ENCODE data around the gene MAP6. TPM values are rescaled to one million over a fixed set of nuclear protein-coding genes. Genes with fewer than 3 reads are reported as not detected.

MAP6 gene
- 0.23 TPM in 1 of 2 replicates, not detected in the other for total RNA-seq

DNA sequence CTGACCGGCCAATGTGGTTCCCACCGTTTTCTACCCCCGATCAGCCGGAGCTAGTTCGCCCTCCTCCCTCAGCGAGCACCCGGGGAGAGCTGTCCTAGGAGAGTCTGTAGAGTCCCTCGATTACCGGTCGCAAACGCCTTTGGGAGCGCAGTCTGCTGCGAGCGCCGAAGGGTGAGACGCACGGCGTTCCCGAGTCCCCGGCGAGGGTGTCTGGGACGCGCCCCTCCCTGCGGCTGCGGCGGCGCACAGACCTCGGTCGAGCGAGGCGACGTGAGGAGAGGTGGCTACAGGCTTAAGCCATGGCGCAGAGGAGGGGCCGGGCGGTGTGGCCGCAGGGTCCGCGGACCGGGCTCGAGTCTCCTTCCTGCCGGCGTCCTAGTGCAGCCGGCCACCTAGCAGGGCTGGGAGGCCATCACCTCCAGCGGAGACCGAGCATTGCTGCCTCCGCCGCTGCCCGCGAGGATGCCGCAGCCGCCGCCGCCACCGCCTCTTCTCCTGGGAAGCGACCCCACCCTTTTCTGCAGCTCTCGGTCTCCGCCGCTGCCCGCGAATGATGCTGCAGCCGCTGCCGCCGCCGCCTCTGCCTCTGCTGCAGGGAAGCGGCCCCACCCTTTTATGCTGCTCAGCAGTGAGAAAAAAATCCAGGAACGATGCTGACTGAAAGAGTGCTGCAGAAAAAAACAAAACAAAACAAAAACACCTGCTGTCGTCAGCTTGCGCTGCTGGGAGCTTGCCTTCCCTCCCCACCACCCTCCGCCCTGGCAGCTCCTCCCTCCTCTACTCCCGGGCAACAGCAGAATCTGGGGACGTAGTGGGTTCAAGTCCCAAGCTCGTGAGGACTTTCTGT is at the start of gene MAP6:
Gene MAP6 (minus strand): TSS at position 588 of the 847 bp plus-strand sequence. CDS start 669 bp downstream, outside the sequence.
- Mint-ChIP-seq H3K36me3 (ENCODE audit: low read depth) (no peaks in the 10 kb centered on the region), H3K27ac (no peak within 1 kb of the TSS), H3K4me3 (ENCODE audit: low read depth) (peak within 1 kb of the TSS; percentile 85), H3K27me3 (ENCODE audit: low read depth) (peaks cover 71% of the 10 kb centered on the region), H3K9me3 (no peaks in the 10 kb centered on the region), H3K4me1 (ENCODE audit: low read depth) (peaks cover 13% of the 10 kb centered on the region)
- intact Hi-C loops (cut with micrococcal nuclease), result no loop called here
- peak; percentile 32 for DNase-seq (ENCODE audit: low spot score)

- Mint-ChIP-seq H3K27ac (no peak within 1 kb of the TSS), H3K9me3 (no peaks in the 10 kb centered on the region), H3K4me1 (ENCODE audit: low read depth) (no peaks in the 10 kb centered on the region), H3K4me3 (ENCODE audit: low read depth) (no peak within 1 kb of the TSS), H3K36me3 (ENCODE audit: low read depth) (no peaks in the 10 kb centered on the region), H3K27me3 (ENCODE audit: low read depth) (peaks cover 16% of the 10 kb centered on the region)
- no peak for DNase-seq (ENCODE audit: low spot score)
- intact Hi-C loops (cut with micrococcal nuclease), result no loop called here
These were observed 49.0 kb upstream of the MAP6 start, which contains the start of gene MOGAT2 for GRCh38 chr11:75717608-75718418. Gene MOGAT2, plus strand, starts transcription at chr11:75717838. Its CDS starts 51 bp downstream, at chr11:75717889.

- no peak for DNase-seq (ENCODE audit: low spot score)
- intact Hi-C loops (cut with micrococcal nuclease), result no loop called here
- no peaks in the 10 kb centered on the region for H3K36me3 Mint-ChIP-seq (ENCODE audit: low read depth)
- H3K4me3 Mint-ChIP-seq (ENCODE audit: low read depth), result no peak overlapping the region
- H3K9me3 Mint-ChIP-seq, result no peaks in the 10 kb centered on the region
- H3K27ac Mint-ChIP-seq, result no peak overlapping the region
- no peaks in the 10 kb centered on the region for H3K4me1 Mint-ChIP-seq (ENCODE audit: low read depth)
- H3K27me3 Mint-ChIP-seq (ENCODE audit: low read depth), result peaks cover 18% of the 10 kb centered on the region
These were observed 47.8 kb upstream of the MAP6 start for GRCh38 chr11:75716659-75717058.

DNA sequence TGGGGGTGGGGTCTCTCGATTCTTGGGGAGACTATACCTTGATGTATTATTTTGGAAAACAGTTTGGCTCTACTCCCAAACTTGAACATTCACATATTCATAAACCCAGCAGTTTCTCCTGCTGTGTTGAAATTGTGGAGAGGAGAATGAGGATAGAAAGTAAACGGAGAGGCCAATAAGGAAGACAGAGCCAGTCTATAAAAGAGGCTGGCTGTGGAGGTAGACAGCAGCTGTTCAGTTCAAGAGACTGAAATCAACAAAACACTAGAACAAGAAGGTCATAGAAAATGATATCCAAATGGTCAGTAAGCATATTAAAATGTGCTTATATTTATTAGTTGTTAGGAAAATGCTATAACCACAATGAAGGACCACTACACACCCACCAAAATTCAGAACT is 46.9 kb upstream of the MAP6 start:
- Mint-ChIP-seq H3K4me3 (ENCODE audit: low read depth) (no peak overlapping the region), H3K4me1 (ENCODE audit: low read depth) (no peaks in the 10 kb centered on the region), H3K36me3 (ENCODE audit: low read depth) (no peaks in the 10 kb centered on the region), H3K9me3 (no peaks in the 10 kb centered on the region), H3K27ac (no peak overlapping the region), H3K27me3 (ENCODE audit: low read depth) (peaks cover 23% of the 10 kb centered on the region)
- no peak for DNase-seq (ENCODE audit: low spot score)
- intact Hi-C loops (cut with micrococcal nuclease), result no loop called here

DNA sequence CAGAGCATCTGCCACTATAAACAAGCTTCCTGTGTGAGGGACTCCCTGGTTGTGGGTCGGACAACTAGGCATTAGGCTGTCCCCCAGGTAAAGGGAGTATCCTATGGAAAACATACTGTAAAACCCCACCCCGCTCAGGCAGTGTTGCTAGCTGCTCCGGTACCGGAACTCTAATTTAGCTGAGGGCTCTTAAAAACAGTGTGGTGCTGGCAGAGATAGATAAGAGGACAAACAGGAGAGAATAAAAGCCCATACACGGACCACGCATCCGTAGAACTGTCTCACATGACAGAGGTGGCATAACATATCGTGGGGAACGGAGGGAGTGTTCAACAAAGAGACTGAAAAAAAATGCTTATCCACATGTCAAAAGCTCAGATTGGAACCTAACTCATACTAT is 45.4 kb upstream of the MAP6 start:
- Mint-ChIP-seq H3K27ac (no peak overlapping the region), H3K36me3 (ENCODE audit: low read depth) (no peaks in the 10 kb centered on the region), H3K4me1 (ENCODE audit: low read depth) (no peaks in the 10 kb centered on the region), H3K27me3 (ENCODE audit: low read depth) (peaks cover 25% of the 10 kb centered on the region), H3K9me3 (no peaks in the 10 kb centered on the region), H3K4me3 (ENCODE audit: low read depth) (no peak overlapping the region)
- no peak for DNase-seq (ENCODE audit: low spot score)
- intact Hi-C loops (cut with micrococcal nuclease), result no loop called here

- H3K4me3 Mint-ChIP-seq (ENCODE audit: low read depth), result no peak overlapping the region
- peaks cover 3% of the 10 kb centered on the region for H3K4me1 Mint-ChIP-seq (ENCODE audit: low read depth)
- no peak overlapping the region for H3K27ac Mint-ChIP-seq
- no peaks in the 10 kb centered on the region for H3K9me3 Mint-ChIP-seq
- intact Hi-C loops (cut with micrococcal nuclease), result no loop called here
- peak; percentile 46 for DNase-seq (ENCODE audit: low spot score)
- peaks cover 13% of the 10 kb centered on the region for H3K27me3 Mint-ChIP-seq (ENCODE audit: low read depth)
- no peaks in the 10 kb centered on the region for H3K36me3 Mint-ChIP-seq (ENCODE audit: low read depth)
These were observed 37.5 kb upstream of the MAP6 start for GRCh38 chr11:75706260-75706729.

DNA sequence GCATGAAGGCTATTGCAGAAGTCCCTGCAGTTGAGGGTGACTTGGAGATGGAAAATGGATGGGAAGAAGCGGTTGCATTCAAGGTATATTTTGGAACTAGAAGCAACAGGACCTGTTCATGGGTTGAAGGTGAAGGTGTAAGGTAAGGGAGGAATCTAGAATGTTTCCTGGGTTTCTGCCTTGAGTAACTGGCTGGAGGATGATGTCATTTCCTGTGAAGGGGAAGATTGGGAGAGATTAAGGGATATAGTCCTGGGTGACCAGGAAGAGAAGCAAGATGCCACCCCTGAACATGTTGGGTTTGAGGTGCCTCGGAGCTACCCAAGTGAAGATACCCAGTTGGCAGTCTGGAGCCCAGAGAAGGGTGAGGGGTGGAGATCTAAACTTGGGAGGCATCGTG is 36.7 kb upstream of the MAP6 start:
- no peak for DNase-seq (ENCODE audit: low spot score)
- intact Hi-C loops (cut with micrococcal nuclease), result no loop called here
- H3K27me3 Mint-ChIP-seq (ENCODE audit: low read depth), result peaks cover 8% of the 10 kb centered on the region
- H3K4me3 Mint-ChIP-seq (ENCODE audit: low read depth), result no peak overlapping the region
- H3K4me1 Mint-ChIP-seq (ENCODE audit: low read depth), result peaks cover 3% of the 10 kb centered on the region
- no peaks in the 10 kb centered on the region for H3K9me3 Mint-ChIP-seq
- no peaks in the 10 kb centered on the region for H3K36me3 Mint-ChIP-seq (ENCODE audit: low read depth)
- H3K27ac Mint-ChIP-seq, result no peak overlapping the region

- Mint-ChIP-seq H3K9me3 (no peaks in the 10 kb centered on the region), H3K4me1 (ENCODE audit: low read depth) (peaks cover 3% of the 10 kb centered on the region), H3K36me3 (ENCODE audit: low read depth) (no peaks in the 10 kb centered on the region), H3K4me3 (ENCODE audit: low read depth) (no peak overlapping the region), H3K27ac (no peak overlapping the region), H3K27me3 (ENCODE audit: low read depth) (peaks cover 10% of the 10 kb centered on the region)
- no peak for DNase-seq (ENCODE audit: low spot score)
- intact Hi-C loops (cut with micrococcal nuclease), result no loop called here
These were observed 34.9 kb upstream of the MAP6 start for GRCh38 chr11:75703695-75704237.

- H3K9me3 Mint-ChIP-seq, result no peaks in the 10 kb centered on the region
- H3K36me3 Mint-ChIP-seq (ENCODE audit: low read depth), result no peaks in the 10 kb centered on the region
- H3K4me3 Mint-ChIP-seq (ENCODE audit: low read depth), result no peak overlapping the region
- no peak for DNase-seq (ENCODE audit: low spot score)
- no peaks in the 10 kb centered on the region for H3K4me1 Mint-ChIP-seq (ENCODE audit: low read depth)
- intact Hi-C loops (cut with micrococcal nuclease), result no loop called here
- no peak overlapping the region for H3K27ac Mint-ChIP-seq
- H3K27me3 Mint-ChIP-seq (ENCODE audit: low read depth), result peaks cover 20% of the 10 kb centered on the region
These were observed 32.1 kb upstream of the MAP6 start for GRCh38 chr11:75700940-75701339.

DNA sequence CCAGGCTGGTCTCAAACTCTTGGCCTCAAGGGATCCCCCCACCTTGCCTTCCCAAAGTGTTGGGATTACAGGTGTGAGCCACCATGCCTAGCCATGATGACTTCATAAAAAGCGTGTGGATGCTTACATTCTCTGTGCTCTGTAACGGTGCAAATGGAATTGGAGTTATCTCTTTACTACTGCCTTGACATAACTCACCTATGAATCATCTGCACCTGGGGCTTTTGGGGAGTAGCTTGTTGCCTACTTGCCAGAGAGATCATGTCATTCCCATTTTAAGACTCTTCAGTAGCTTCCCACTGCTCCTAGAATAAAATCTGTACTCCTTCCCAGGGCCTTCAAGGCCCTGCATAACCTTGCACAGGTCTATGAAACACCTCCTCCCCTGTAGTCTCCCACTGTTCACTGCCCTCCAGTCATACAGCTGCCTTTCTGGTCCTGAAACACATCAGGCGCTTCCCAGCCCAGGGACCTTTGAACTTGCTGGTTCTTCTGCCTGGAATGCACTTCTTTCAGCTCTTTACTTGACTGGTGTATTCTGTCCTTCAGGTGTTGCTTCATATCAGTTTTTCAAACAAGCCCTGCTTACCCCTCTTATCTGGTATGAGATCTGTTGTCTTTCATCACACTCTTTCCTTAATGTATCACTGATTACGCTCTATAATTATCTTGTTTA is 29.2 kb upstream of the MAP6 start:
- intact Hi-C loops (cut with micrococcal nuclease), result no loop called here
- no peak overlapping the region for H3K27ac Mint-ChIP-seq
- H3K9me3 Mint-ChIP-seq, result no peaks in the 10 kb centered on the region
- peaks cover 29% of the 10 kb centered on the region for H3K27me3 Mint-ChIP-seq (ENCODE audit: low read depth)
- no peaks in the 10 kb centered on the region for H3K36me3 Mint-ChIP-seq (ENCODE audit: low read depth)
- no peak for DNase-seq (ENCODE audit: low spot score)
- H3K4me1 Mint-ChIP-seq (ENCODE audit: low read depth), result no peaks in the 10 kb centered on the region
- no peak overlapping the region for H3K4me3 Mint-ChIP-seq (ENCODE audit: low read depth)

DNA sequence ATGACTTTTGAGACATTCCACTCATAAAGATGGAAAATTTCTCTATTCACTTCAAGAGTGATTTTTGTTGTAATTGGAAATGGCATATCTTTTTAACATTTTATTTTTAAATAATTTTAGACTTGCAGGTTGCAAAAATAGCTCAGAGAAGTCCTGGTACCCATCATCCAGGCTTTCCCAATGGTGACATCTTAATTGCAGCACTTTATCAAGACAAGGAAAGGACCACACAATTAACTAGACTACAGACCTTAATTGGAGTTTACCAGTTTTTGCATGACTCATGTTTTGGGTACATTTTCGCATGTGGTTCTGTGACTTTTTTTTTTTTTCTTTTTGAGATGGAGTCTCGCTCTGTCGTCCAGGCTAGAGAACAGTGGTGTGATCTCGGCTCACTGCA is 23.0 kb upstream of the MAP6 start:
- Mint-ChIP-seq H3K4me3 (ENCODE audit: low read depth) (no peak overlapping the region), H3K4me1 (ENCODE audit: low read depth) (peaks cover 11% of the 10 kb centered on the region)

DNA sequence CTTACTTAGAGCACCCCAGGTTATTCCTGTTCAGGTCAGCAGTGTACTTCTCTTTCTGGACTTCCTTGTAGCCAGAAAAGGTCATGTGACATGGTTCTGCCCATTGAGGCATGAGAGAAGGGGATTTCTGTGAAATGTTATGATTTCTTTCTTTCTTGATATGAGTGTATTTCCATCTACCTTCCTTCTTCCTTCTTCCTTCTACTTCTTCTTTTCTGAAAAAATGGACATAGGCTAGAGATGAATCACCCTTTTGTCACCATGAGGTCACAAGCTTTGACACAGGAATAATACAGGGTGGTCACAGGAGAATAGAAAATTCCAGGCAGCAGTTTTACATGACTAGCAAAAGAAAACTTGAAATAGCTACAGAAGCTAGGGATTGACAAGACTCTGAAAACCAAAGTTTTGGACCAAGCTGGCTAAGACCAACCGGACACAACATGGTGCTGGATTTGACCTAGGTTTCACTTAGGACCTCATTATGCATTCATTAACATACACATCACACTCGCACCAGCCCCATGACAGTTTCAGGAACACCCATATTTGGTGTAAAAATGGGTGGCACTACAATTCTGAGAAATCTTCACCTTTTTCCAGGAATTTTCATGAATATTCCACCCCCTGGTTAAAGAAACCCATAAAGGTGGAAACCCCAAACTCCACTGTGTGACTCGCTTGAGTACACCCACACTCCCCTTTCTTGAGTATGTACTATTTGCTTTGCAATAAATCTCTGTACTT is 21.2 kb upstream of the MAP6 start:
- no peak overlapping the region for H3K4me3 Mint-ChIP-seq (ENCODE audit: low read depth)
- no peak overlapping the region for H3K27ac Mint-ChIP-seq

More for the DNA sequence above, 23.0 kb upstream of the MAP6 start:
- Mint-ChIP-seq H3K27me3 (ENCODE audit: low read depth) (peaks cover 36% of the 10 kb centered on the region), H3K36me3 (ENCODE audit: low read depth) (no peaks in the 10 kb centered on the region), H3K27ac (no peak overlapping the region), H3K9me3 (peaks cover 1% of the 10 kb centered on the region)
- no peak for DNase-seq (ENCODE audit: low spot score)
- intact Hi-C loops (cut with micrococcal nuclease), result no loop called here

More for the DNA sequence above, 21.2 kb upstream of the MAP6 start:
- peaks cover 11% of the 10 kb centered on the region for H3K4me1 Mint-ChIP-seq (ENCODE audit: low read depth)
- no peak for DNase-seq (ENCODE audit: low spot score)
- intact Hi-C loops (cut with micrococcal nuclease), result no loop called here
- peaks cover 17% of the 10 kb centered on the region for H3K9me3 Mint-ChIP-seq
- H3K36me3 Mint-ChIP-seq (ENCODE audit: low read depth), result no peaks in the 10 kb centered on the region
- H3K27me3 Mint-ChIP-seq (ENCODE audit: low read depth), result peaks cover 37% of the 10 kb centered on the region
